22Rv1 (cell line): ENCODE data around the gene EHMT1.
"Not testable (repeated sequence)": the region's sequence is repeated elsewhere in the genome, so short reads cannot be mapped to it uniquely, and the experiment has no call there.

ENCODE experiments used
- H3K27ac ChIP-seq: fragments of 450-650 bp; 2 replicates; pipeline ENCODE4 v1.5.1; 2017
- CTCF ChIP-seq: fragments of 450-650 bp; IDR thresholded peaks from 2 replicates; pipeline ENCODE4 v1.5.1; 2017; ENCODE audit warnings: mild to moderate bottlenecking
- ZFX ChIP-seq: fragments of 450-650 bp; IDR thresholded peaks from 2 replicates; pipeline ENCODE4 v1.6.1; 2017; ENCODE audit warnings: antibody characterized with exemption, borderline replicate concordance

The EHMT1 gene

GRCh38 chr9:137880976-137881530, 262.2 kb downstream of the EHMT1 start:
- TF ChIP-seq CTCF, result no peak
- TF ChIP-seq ZFX, result no peak
- no peak overlapping the region for H3K27ac ChIP-seq

GRCh38 chr9:137881591-137882505, 263.0 kb downstream of the EHMT1 start:
- H3K27ac ChIP-seq, result no peak overlapping the region

GRCh38 chr9:137882506-137882821, 263.7 kb downstream of the EHMT1 start:
- H3K27ac ChIP-seq, result no peak overlapping the region
- TF ChIP-seq CTCF, result no peak
- TF ChIP-seq ZFX, result no peak

More at GRCh38 chr9:137881591-137882505, 263.0 kb downstream of the EHMT1 start:
- no peak for TF ChIP-seq ZFX
- TF ChIP-seq CTCF, result no peak

GRCh38 chr9:137883977-137884376, 265.2 kb downstream of the EHMT1 start:
- H3K27ac ChIP-seq, result not testable (repeated sequence)

- not testable (repeated sequence) for H3K27ac ChIP-seq
These were observed 265.7 kb downstream of the EHMT1 start for GRCh38 chr9:137884547-137884946.

GRCh38 chr9:137885121-137885520, 266.3 kb downstream of the EHMT1 start:
- H3K27ac ChIP-seq, result not testable (repeated sequence)
